ENCODE measurements around the gene EEF2KMT.

Gene EEF2KMT

DNA sequence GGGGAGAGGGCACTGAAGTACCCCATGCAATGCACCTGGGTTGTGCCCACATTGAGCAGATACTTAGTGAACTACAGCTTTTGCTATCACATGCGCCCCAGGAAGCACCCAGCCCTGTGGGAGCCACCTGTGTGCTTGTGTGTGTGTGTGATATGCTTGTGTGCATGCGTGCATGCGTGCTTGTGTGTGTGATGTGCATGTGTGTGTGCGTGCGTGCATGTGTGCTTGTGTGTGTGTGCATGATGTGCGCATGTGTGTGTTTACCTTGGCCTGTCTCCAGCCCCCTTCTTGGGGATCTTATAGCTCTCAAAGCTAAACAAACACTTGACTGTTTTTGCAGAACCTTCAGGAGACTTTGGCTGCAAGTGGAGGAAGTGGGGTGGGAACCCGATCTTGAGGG, 32.7 kb downstream of the EEF2KMT start:
- H3K27me3 ChIP-seq (ENCODE audit: control insufficient read depth in 1 of 2, insufficient read depth in 2 of 2, low read length in 2 of 2) = no peaks in the 10 kb centered on the region
- H3K4me3 ChIP-seq (ENCODE audit: low read depth in 1 of 2, low read length in 2 of 2) = no peak overlapping the region
- no peak overlapping the region for H3K27ac ChIP-seq (ENCODE audit: low read depth, low read length)
- H3K9me3 ChIP-seq (ENCODE audit: low read length) = no peaks in the 10 kb centered on the region
- no peaks in the 10 kb centered on the region for H3K4me1 ChIP-seq (ENCODE audit: insufficient read depth, low read length)
- H3K9ac ChIP-seq (ENCODE audit: low read length) = no peak overlapping the region
- H3K36me3 ChIP-seq (ENCODE audit: insufficient read depth, low read length) = no peaks in the 10 kb centered on the region

DNA sequence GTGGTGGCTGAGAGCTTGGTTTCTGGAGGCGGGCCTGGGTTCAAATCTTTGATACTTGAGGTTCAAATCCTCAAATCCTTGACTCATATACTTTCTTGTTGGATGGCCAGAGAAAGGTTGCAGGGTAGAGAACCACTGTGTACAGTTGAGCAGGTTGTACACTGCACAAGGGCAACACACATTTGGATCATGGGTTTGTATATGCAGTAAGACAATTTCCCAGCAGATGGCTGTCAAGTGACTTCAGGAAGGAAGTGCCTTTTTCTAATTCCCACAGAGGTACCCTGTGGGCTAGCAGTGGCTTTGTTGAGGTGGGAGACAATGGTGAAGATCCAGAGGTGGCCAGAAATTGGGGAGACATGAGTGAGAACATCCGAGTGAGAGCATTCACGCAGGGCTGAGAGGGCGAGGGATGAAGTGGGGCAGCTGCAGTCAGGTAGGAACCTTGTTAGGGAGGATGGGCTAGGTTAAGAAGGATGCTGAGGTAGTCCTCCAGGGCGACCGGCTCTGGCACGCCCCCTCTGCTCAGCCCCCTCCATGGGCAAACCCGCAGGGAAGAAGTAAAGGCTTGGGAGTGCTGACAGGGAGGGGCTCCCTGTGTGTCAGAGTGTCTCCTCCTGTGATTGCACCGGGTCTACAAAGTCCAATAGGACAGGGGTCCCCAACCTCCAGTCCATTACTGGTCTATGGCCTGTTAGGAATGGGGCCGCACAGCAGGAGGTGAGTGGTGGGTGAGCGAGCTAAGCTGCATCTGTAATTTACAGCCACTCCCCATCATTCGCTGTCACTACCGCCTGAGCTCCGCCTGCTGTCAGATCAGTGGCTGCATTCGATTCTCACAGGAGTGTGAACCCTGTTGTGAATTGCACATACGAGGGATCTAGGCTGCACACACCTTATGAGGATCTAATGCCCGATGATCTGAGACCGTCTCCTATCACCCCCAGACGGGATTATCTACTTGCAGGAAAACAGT, 34.5 kb downstream of the EEF2KMT start:
- Histone ChIP-seq H3K9me3 (ENCODE audit: low read length) (no peaks in the 10 kb centered on the region), H3K9ac (ENCODE audit: low read length) (no peak overlapping the region), H3K4me1 (ENCODE audit: insufficient read depth, low read length) (no peaks in the 10 kb centered on the region), H3K4me3 (ENCODE audit: low read depth in 1 of 2, low read length in 2 of 2) (no peak overlapping the region), H3K36me3 (ENCODE audit: insufficient read depth, low read length) (no peaks in the 10 kb centered on the region), H3K27me3 (ENCODE audit: control insufficient read depth in 1 of 2, insufficient read depth in 2 of 2, low read length in 2 of 2) (no peaks in the 10 kb centered on the region), H3K27ac (ENCODE audit: low read depth, low read length) (no peak overlapping the region)

DNA sequence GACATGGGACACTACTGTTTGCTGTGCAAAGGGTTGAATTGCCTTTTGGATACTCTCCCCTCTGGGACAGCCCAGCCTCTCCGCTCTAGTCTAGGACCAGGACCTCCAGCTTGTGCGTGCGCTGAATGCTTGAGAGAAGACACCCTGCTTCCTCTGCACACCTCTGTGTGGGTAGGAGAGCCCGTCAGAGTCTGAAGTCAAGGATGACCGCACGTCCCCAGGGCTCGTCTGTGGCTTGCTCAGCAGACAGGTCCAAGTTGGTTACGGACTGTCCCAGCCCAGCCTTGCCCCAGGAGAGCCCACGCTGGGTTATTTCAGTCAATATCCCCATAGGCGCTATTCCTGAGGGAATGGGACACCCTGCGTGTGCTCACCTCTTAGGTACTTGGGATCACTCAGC, 35.5 kb downstream of the EEF2KMT start:
- no peaks in the 10 kb centered on the region for H3K9me3 ChIP-seq (ENCODE audit: low read length)
- no peaks in the 10 kb centered on the region for H3K4me1 ChIP-seq (ENCODE audit: insufficient read depth, low read length)
- no peak overlapping the region for H3K9ac ChIP-seq (ENCODE audit: low read length)

DNA sequence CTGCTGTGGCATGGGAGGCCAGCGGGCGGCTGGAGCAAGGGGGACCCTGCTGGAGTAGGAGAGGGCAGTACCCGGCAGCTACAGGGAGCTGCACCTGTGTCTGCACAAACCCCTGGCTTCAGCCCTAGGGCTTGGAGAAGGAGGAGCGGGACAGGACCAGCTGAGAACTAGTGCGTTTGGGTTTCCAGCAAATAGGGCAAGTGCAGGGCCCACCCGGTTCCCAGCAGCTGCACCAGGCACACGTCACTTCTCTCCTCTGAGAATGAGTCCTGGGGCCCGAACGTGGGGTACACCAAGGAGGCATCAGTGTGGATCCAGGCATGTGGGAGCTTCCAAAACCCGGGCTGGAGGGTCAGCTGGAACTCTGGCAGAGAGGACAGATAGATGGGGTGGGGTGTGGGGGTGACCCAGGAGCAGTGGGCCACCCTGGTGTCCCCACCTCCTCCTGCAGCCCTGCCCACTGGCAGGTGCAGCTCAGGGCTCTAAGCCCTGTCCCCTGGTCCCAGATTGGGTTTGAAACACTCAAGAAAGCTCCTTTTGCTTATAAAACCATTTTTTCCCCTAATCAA, 37.4 kb downstream of the EEF2KMT start:
- Histone ChIP-seq H3K36me3 (ENCODE audit: insufficient read depth, low read length) (no peaks in the 10 kb centered on the region), H3K27me3 (ENCODE audit: control insufficient read depth in 1 of 2, insufficient read depth in 2 of 2, low read length in 2 of 2) (no peaks in the 10 kb centered on the region), H3K27ac (ENCODE audit: low read depth, low read length) (no peak overlapping the region), H3K9ac (ENCODE audit: low read length) (no peak overlapping the region), H3K4me3 (ENCODE audit: low read depth in 1 of 2, low read length in 2 of 2) (no peak overlapping the region), H3K9me3 (ENCODE audit: low read length) (no peaks in the 10 kb centered on the region), H3K4me1 (ENCODE audit: insufficient read depth, low read length) (no peaks in the 10 kb centered on the region)

More for the DNA sequence above, 35.5 kb downstream of the EEF2KMT start:
- Histone ChIP-seq H3K27ac (ENCODE audit: low read depth, low read length) (no peak overlapping the region), H3K27me3 (ENCODE audit: control insufficient read depth in 1 of 2, insufficient read depth in 2 of 2, low read length in 2 of 2) (no peaks in the 10 kb centered on the region), H3K4me3 (ENCODE audit: low read depth in 1 of 2, low read length in 2 of 2) (no peak overlapping the region), H3K36me3 (ENCODE audit: insufficient read depth, low read length) (no peaks in the 10 kb centered on the region)

DNA sequence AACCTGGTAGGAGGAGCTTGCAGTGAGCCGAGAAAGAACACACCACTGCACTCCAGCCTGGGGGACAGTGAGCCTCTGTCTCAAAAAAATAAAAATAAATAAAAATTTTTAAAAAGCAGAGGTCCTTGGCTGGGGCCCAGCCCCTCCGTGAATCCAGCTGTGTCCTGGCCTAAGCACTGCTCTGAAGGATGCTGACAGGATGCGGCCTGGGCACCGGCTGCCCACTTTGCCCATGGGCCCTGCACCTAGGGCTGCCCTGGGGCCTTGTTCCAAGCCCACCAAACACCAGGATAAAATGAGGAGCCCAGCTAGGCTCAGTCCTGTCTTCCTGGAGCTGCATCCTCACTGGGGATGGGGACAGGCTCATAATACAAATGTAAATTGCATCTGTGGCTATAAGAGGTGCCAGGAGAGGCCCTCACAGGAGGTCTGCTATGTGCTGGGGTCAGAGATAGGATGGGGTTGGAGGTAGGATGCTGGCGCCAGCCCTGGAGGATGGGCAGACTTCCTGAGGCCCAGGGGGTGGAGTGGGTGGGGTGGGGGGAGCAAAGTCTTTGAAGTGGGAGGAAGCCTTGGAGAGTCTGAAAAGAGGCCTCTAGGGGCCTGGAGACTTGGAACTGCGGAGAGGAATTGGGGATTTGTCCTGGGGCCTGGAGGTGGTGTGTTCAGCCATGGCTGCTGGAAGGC, 38.1 kb downstream of the EEF2KMT start:
- Histone ChIP-seq H3K36me3 (ENCODE audit: insufficient read depth, low read length) (no peaks in the 10 kb centered on the region), H3K4me3 (ENCODE audit: low read depth in 1 of 2, low read length in 2 of 2) (no peak overlapping the region), H3K9ac (ENCODE audit: low read length) (no peak overlapping the region), H3K27me3 (ENCODE audit: control insufficient read depth in 1 of 2, insufficient read depth in 2 of 2, low read length in 2 of 2) (no peaks in the 10 kb centered on the region), H3K27ac (ENCODE audit: low read depth, low read length) (no peak overlapping the region), H3K4me1 (ENCODE audit: insufficient read depth, low read length) (no peaks in the 10 kb centered on the region), H3K9me3 (ENCODE audit: low read length) (no peaks in the 10 kb centered on the region)

DNA sequence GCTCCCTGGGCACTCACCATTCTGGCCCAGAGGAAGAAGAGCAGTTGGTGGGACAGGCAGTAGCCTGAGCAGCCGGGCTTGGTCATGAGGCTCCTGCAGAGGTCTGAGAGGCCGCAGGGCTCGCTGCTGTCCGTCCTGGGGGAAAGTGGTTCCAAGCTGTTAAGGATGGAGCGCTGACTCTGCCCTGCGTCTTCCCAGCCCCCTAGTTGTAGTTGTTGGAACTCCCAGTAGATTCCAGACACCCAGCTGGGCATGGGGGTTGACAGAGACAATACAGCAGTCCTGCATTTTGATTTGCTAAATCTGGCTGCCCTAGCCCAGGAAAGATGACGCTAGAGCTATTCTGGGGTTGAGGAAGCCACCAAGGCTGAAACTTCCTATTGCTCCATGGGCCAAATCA, 39.1 kb downstream of the EEF2KMT start:
- no peaks in the 10 kb centered on the region for H3K4me1 ChIP-seq (ENCODE audit: insufficient read depth, low read length)
- no peak overlapping the region for H3K4me3 ChIP-seq (ENCODE audit: low read depth in 1 of 2, low read length in 2 of 2)

DNA sequence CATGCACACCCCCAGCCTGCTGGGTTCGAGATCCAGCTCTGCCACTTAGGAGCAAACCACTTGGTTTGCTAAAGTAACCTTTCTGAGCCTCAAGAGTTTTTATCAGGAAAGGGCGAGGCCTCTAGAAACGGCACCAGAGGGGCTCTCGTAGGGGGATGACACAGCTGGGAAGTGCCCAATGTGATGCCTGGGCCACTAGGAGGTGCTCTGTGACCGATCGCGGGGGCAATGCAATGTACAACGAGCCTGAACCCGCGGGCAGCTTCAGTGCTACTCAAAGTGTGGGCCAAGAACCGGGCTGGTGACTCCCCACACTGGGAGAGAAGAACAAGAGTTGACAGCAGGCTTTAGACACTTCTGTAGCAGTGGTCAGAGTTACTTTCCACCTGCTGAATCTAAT, 41.2 kb downstream of the EEF2KMT start:
- no peak overlapping the region for H3K9ac ChIP-seq (ENCODE audit: low read length)

More for the DNA sequence above, 39.1 kb downstream of the EEF2KMT start:
- Histone ChIP-seq H3K9ac (ENCODE audit: low read length) (no peak overlapping the region), H3K9me3 (ENCODE audit: low read length) (no peaks in the 10 kb centered on the region), H3K27me3 (ENCODE audit: control insufficient read depth in 1 of 2, insufficient read depth in 2 of 2, low read length in 2 of 2) (no peaks in the 10 kb centered on the region), H3K27ac (ENCODE audit: low read depth, low read length) (no peak overlapping the region), H3K36me3 (ENCODE audit: insufficient read depth, low read length) (no peaks in the 10 kb centered on the region)

DNA sequence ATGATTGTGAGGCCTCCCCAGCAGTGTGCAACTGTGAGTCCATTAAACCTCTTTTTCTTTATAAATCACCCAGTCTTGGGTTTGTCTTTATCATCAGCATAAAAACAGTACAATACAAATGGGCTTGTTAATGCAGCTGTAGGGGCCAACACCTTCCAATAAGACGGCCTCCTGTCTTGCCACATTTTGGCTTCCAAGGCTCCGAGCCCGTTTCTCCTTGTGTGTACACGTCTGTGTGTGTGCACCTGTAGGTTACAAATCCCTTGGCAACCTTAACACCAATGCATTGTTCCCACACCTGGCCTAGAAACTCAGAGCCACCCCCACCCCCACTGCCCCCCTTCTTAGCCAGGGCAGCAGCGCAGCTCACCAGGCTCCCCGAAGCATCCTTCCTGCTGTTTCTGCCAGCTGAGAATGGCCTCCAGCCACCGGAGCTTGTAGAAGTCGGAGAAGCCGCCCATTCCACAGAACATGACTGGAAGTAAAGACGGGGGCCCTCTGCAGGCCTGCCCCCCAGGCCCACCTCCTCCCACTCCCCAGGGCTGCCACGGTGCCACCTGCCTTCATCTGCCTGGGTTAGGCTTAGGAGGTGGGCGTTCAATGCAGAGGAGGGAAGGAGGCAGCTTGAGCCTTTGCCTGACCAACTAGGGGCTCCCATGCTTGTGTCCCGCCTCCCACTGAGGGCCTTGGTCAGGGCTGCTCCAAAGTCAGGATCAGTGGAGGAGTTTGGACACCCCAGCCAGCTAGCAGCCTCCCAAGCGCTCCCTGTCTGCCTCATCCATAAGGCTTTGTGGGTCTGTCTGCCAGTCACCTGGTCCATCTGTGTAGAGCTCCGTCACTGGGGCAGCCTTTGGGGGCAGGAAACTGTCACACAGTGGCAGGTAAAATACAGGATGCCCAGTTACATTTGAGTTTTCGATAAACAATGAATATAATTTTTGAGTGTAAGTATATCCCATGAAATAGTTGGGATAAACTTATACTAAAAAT, 42.4 kb downstream of the EEF2KMT start:
- Histone ChIP-seq H3K4me1 (ENCODE audit: insufficient read depth, low read length) (no peaks in the 10 kb centered on the region), H3K4me3 (ENCODE audit: low read depth in 1 of 2, low read length in 2 of 2) (no peak overlapping the region), H3K36me3 (ENCODE audit: insufficient read depth, low read length) (no peaks in the 10 kb centered on the region), H3K27ac (ENCODE audit: low read depth, low read length) (no peak overlapping the region), H3K9me3 (ENCODE audit: low read length) (no peaks in the 10 kb centered on the region), H3K27me3 (ENCODE audit: control insufficient read depth in 1 of 2, insufficient read depth in 2 of 2, low read length in 2 of 2) (no peaks in the 10 kb centered on the region), H3K9ac (ENCODE audit: low read length) (no peak overlapping the region)

More for the DNA sequence above, 41.2 kb downstream of the EEF2KMT start:
- Histone ChIP-seq H3K36me3 (ENCODE audit: insufficient read depth, low read length) (no peaks in the 10 kb centered on the region), H3K27ac (ENCODE audit: low read depth, low read length) (no peak overlapping the region), H3K4me3 (ENCODE audit: low read depth in 1 of 2, low read length in 2 of 2) (no peak overlapping the region), H3K27me3 (ENCODE audit: control insufficient read depth in 1 of 2, insufficient read depth in 2 of 2, low read length in 2 of 2) (no peaks in the 10 kb centered on the region), H3K4me1 (ENCODE audit: insufficient read depth, low read length) (no peaks in the 10 kb centered on the region), H3K9me3 (ENCODE audit: low read length) (no peaks in the 10 kb centered on the region)

DNA sequence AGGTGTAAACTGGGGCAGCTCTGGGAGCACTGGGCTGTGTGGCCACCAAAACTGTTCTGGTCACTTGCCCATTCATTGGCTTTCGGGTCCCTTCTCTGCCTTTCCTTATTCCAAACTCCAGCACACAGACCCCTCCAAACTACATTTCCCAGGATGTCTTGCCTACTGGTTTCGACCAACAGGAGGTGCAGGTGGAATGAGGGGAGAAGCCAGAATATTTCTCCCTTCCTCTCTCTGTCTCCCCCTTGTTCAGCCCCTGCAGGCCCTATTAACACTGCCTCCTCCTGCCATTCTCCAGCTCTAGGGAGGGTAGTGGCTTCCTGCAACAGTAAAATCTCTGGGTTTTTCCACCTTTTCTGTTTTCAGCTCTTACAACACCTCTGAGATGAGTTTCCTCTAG, 50.7 kb downstream of the EEF2KMT start:
- Histone ChIP-seq H3K36me3 (ENCODE audit: insufficient read depth, low read length) (no peaks in the 10 kb centered on the region), H3K4me3 (ENCODE audit: low read depth in 1 of 2, low read length in 2 of 2) (no peak overlapping the region), H3K9ac (ENCODE audit: low read length) (no peak overlapping the region), H3K9me3 (ENCODE audit: low read length) (no peaks in the 10 kb centered on the region), H3K27ac (ENCODE audit: low read depth, low read length) (no peak overlapping the region), H3K4me1 (ENCODE audit: insufficient read depth, low read length) (no peaks in the 10 kb centered on the region), H3K27me3 (ENCODE audit: control insufficient read depth in 1 of 2, insufficient read depth in 2 of 2, low read length in 2 of 2) (no peaks in the 10 kb centered on the region)

DNA sequence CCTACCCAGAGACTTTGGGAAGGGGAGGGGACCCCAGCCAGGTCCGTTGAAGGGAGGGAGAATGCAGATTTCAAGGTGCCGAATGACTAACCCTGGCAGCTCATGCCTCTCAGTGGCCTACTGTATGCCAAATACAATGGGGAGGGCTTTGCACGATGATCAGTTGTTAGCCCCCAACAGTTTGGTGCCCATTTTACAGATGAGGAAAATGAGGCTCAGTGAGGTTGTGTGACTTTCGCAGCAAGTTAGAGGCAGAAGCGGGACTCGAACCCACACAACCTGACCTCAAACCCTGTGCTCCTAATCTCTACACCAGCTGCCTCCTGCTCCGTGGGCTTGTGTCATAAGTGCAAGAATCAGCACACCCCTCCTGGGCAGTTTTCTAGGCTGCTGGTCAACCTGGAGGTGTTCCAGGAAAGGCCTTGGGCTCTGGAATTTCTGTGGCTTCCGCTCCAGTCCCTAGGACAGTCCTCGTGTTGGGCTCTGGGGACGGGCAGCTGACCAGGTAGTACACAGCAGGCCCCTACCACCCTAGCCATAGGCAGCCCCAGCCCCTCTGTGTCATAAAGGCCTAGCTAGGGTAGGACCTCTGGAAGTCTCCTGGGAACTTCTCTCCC, 52.0 kb downstream of the EEF2KMT start:
- Histone ChIP-seq H3K9me3 (ENCODE audit: low read length) (no peaks in the 10 kb centered on the region), H3K4me3 (ENCODE audit: low read depth in 1 of 2, low read length in 2 of 2) (no peak overlapping the region), H3K4me1 (ENCODE audit: insufficient read depth, low read length) (no peaks in the 10 kb centered on the region), H3K36me3 (ENCODE audit: insufficient read depth, low read length) (no peaks in the 10 kb centered on the region), H3K27me3 (ENCODE audit: control insufficient read depth in 1 of 2, insufficient read depth in 2 of 2, low read length in 2 of 2) (no peaks in the 10 kb centered on the region), H3K9ac (ENCODE audit: low read length) (no peak overlapping the region), H3K27ac (ENCODE audit: low read depth, low read length) (no peak overlapping the region)
